Body of pancreas (tissue), 4 donors: ENCODE data around the gene PPP1R1B. TPM values are rescaled to one million over a fixed set of nuclear protein-coding genes. Genes with fewer than 3 reads are reported as not detected.

ENCODE experiments used
- ATAC-seq: fragments of 150-250 bp; one replicate; pipeline ENCODE4 v1.9.1; 2016
- DNase-seq, 4 donors: peaks; one replicate each; pipeline ENCODE4 v3.0.0-alpha.2; 2019
- H3K27ac ChIP-seq, 4 donors: fragments of 200-600 bp; sonication (generic); 1 replicate in 3 of 4; 2 replicates in 1 of 4; pipeline versions ENCODE4 v1.5.1 to v1.6.1; 2016 to 2019; ENCODE audit warnings: mild to moderate bottlenecking in 1 of 4, mixed read lengths in 1 of 4, moderate library complexity in 1 of 4
- H3K27me3 ChIP-seq, 2 donors: fragments of 200-600 bp; sonication (generic); one replicate each; pipeline ENCODE4 v1.6.0; 2016; ENCODE audit warnings: mild to moderate bottlenecking in 1 of 2
- H3K36me3 ChIP-seq, 2 donors: fragments of 200-600 bp; sonication (generic); replicated peaks in 1 of 2; 2 replicates each; pipeline ENCODE4 v1.5.1; 2016; ENCODE audit warnings: low read depth in 2 of 2; ENCODE audit not compliant: insufficient read depth in 1 of 2
- H3K4me1 ChIP-seq: fragments of 200-600 bp; sonication (generic); one replicate; pipeline ENCODE4 v1.6.0; 2016
- H3K4me3 ChIP-seq, 2 donors: fragments of 200-600 bp; sonication (generic); 1 replicate in 1 of 2; 2 replicates in 1 of 2; pipeline ENCODE4 v1.5.1; 2016 to 2019
- H3K9me3 ChIP-seq, 3 donors: fragments of 200-600 bp; sonication (generic); 1 replicate in 2 of 3; 2 replicates in 1 of 3; pipeline ENCODE4 v1.5.1; 2016
- POLR2A ChIP-seq, 3 donors: fragments of 450-650 bp; IDR thresholded peaks; one replicate each; pipeline ENCODE4 v1.6.1; 2016; ENCODE audit warnings: antibody characterized with exemption in 3 of 3, mild to moderate bottlenecking in 2 of 3
- WGBS, 2 donors: methylation state at CpG; one replicate each; pipeline ENCODE4 v1.1.5; 2017; 5-methylcytosine and 5-hydroxymethylcytosine counted together
- intact Hi-C: fragments of 100-400 bp; cut with DNase I; formaldehyde crosslinking; loops from one replicate; pipeline ENCODE4 v1.15.1; 2023
- total RNA-seq, 2 donors: library from RNA; depleted of rRNA; stranded (reverse); fragments of >200 nt; gene quantifications; one replicate each; pipeline ENCODE4 v1.1.0, GENCODE V29; 2016
- TF ChIP-seq, protein P1 (sequence below), 7 experiments: fragments of 450-650 bp in 4 of 7; fragments of 200-600 bp in 3 of 7; sonication (generic) in 3 of 7; IDR thresholded peaks; one replicate each; pipeline ENCODE4 v1.5.1; 2016 to 2019; ENCODE audit warnings: antibody characterized with exemption in 7 of 7

The PPP1R1B gene
- total RNA-seq, 2 donors from 2014 or later, result 38.4 to 75.8 TPM

DNA sequence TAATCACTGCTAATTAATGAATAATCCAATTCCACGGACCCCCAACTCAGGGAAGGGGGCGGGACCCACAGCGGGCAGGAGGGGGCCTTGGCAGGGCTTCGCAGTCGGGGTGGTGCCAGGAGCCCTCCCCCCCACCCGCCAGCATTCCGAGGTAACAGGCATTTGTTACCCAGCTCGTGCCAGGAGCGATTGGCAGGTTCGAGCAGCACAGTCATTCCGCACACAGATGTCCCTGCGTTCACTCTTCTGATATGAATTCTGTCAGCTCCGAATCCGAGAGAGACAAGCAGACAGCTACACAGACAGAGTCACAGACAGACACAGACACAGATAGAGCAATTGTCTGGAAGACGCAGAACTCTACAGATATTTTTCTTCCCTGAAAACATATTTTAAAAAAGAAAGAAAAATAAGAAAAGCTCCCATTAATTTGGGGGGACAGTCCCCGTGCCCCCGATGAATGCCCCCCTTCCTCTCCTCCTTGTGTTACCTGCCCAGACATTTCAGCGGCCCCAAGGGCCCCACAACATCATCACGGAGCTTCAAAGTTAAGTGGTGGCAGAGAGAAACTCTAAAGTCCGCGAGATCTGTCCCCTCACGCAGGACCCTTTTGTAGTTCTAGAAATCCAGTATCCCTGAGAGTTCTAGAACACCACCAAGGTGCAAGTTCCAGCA, 29.2 kb upstream of the PPP1R1B start:
- H3K36me3 ChIP-seq, result no peaks in the 10 kb centered on the region
- no peak for DNase-seq
- peaks cover 0 to 61% of the 10 kb centered on the region in 2 donors for H3K27me3 ChIP-seq
- no peak overlapping the region for H3K27ac ChIP-seq
- 6 to 7% methylated on average over 22 of the region's 22 CpGs for WGBS, 2 donors
- intact Hi-C loops, result no loop called here
- H3K9me3 ChIP-seq, result no peaks in the 10 kb centered on the region
- H3K4me1 ChIP-seq, result peaks cover 27% of the 10 kb centered on the region
- no peak for TF ChIP-seq POLR2A (IDR thresholded peaks at IDR 0.05)
- TF ChIP-seq, protein P1, sequence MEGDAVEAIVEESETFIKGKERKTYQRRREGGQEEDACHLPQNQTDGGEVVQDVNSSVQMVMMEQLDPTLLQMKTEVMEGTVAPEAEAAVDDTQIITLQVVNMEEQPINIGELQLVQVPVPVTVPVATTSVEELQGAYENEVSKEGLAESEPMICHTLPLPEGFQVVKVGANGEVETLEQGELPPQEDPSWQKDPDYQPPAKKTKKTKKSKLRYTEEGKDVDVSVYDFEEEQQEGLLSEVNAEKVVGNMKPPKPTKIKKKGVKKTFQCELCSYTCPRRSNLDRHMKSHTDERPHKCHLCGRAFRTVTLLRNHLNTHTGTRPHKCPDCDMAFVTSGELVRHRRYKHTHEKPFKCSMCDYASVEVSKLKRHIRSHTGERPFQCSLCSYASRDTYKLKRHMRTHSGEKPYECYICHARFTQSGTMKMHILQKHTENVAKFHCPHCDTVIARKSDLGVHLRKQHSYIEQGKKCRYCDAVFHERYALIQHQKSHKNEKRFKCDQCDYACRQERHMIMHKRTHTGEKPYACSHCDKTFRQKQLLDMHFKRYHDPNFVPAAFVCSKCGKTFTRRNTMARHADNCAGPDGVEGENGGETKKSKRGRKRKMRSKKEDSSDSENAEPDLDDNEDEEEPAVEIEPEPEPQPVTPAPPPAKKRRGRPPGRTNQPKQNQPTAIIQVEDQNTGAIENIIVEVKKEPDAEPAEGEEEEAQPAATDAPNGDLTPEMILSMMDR (IDR thresholded peaks at IDR 0.05), result no peak
- ATAC-seq, result no peak
- H3K4me3 ChIP-seq, result no peak overlapping the region

DNA sequence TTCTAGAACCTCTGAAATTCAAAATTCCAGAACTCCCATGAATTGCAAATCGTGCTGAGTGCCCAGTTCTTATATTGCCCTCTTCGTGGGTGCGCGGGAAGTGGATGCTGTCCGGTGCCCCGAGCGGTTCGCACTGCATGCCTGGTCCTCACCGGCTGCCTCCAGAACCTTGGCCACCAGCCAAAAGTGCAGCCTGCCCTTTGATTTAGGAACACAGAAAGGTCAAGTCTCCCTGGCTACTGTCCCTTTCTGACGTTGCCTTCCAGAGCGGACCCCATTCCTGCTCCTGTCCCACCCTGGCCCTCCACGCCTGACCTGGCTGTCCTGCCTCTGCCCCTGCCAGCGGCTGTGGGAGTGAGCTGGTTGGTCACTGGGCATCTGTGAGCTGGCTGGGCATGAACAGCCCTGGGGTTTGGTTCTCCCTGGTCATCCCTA, 28.7 kb upstream of the PPP1R1B start:
- Histone ChIP-seq H3K36me3 (no peaks in the 10 kb centered on the region), H3K9me3 (no peaks in the 10 kb centered on the region), H3K4me1 (peaks cover 27% of the 10 kb centered on the region), H3K27ac (no peak overlapping the region), H3K4me3 (no peak overlapping the region), H3K27me3 (peaks cover 0 to 61% of the 10 kb centered on the region in 2 donors)
- DNase-seq (peak in 3 of 4 donors; percentile 38 to 54 (median 45)), ATAC-seq (no peak)
- TF ChIP-seq POLR2A (IDR thresholded peaks at IDR 0.05), result no peak
- TF ChIP-seq, protein P1 (IDR thresholded peaks at IDR 0.05), result no peak
- intact Hi-C loops, result no loop called here
- WGBS, 2 donors, result 9% methylated on average over 13 of the region's 13 CpGs

DNA sequence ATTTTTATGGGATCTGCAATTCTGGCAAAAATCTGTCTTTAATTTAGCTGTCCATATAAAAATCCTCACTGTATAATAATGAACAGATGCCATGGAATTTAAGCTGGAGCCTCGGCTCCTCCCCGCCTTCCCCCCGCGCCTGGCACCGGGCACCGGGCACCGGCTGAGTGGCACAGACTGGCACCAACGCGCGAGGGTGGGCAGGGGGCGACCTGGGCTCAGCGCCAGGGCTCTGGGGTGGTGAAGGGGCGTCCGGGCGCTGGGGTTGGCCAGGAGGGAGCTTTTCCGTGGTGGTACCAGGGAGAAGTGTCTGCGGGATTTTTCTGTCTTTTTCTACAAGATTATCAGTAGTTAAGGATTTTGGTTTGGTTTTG, 28.1 kb upstream of the PPP1R1B start:
- H3K27ac ChIP-seq, result no peak overlapping the region
- no peak overlapping the region for H3K4me3 ChIP-seq
- H3K27me3 ChIP-seq, result peaks cover 0 to 66% of the 10 kb centered on the region in 2 donors
- H3K4me1 ChIP-seq, result peaks cover 27% of the 10 kb centered on the region
- H3K36me3 ChIP-seq, result no peaks in the 10 kb centered on the region
- H3K9me3 ChIP-seq, result no peaks in the 10 kb centered on the region
- TF ChIP-seq POLR2A (IDR thresholded peaks at IDR 0.05), result no peak
- TF ChIP-seq, protein P1 (IDR thresholded peaks at IDR 0.05), result no peak
- WGBS, 2 donors, result 3 to 7% methylated on average over 8 to 17 of the region's 17 CpGs
- intact Hi-C loops, result no loop called here
- ATAC-seq (no peak), DNase-seq (no peak)

DNA sequence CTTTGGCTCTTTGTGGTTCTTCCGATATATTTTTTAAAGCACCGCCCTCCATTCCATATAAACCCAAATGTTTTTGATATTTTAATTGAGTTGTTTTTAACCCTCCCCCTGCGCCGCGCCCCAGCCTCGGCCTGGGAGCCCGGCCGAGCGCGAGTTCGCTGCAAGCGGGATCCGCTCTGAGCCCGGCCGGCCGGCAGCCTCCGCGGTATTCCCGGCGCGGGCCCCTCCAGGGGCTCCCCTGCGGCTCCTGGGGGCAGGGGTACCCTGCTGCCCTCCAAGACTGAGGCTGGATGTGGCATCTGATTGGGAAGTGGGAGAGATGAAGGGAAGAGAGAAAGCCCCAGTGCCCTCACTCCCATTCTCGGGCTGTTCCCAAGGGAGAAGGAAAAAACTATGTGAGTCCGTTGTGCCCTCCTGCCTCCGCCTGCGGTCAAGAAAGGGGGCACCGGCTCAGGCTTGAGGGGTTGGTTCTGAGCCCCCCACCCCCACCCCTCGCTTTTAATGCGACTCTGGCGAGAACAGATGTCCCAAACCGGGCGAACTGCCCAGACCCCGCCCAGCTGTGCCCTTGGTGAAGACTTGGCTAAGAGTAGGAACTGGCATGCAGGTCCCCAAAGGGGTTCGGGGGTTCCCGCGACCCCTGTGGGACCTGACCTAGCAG, 27.6 kb upstream of the PPP1R1B start:
- Histone ChIP-seq H3K4me3 (no peak overlapping the region), H3K9me3 (no peaks in the 10 kb centered on the region), H3K27me3 (peaks cover 0 to 71% of the 10 kb centered on the region in 2 donors), H3K36me3 (no peaks in the 10 kb centered on the region), H3K27ac (no peak overlapping the region), H3K4me1 (peaks cover 27% of the 10 kb centered on the region)
- DNase-seq, result no peak
- peak; percentile 7 for ATAC-seq
- TF ChIP-seq POLR2A (IDR thresholded peaks at IDR 0.05), result no peak
- TF ChIP-seq, protein P1 (IDR thresholded peaks at IDR 0.05), result no peak
- WGBS, 2 donors, result 2 to 13% methylated on average over 16 to 36 of the region's 36 CpGs
- intact Hi-C loops, result no loop called here
